Measurements from ENCODE around the gene PPIL3. TPM values are rescaled to one million over a fixed set of nuclear protein-coding genes. Genes with fewer than 3 reads are reported as not detected.

PPIL3 gene
- total and polyA plus RNA-seq, 9 of the 15 experiments (the other 6 are each of a cell fraction or from before 2014, with no cell fraction given) = 22.4 to 66.2 (median 49.0) TPM

- TF ChIP-seq BRF2 (IDR thresholded peaks at IDR 0.05; ENCODE audit: borderline replicate concordance, insufficient read depth, insufficient read length) = no peak
- no peak for TF ChIP-seq FOXO4 (CRISPR knock-in tag; IDR thresholded peaks at IDR 0.05)
- no peak for TF ChIP-seq CTBP1 (IDR thresholded peaks at IDR 0.05; ENCODE audit: borderline replicate concordance)
- no peak for TF ChIP-seq U2AF2 (optimal IDR thresholded peaks at IDR 0.05; ENCODE audit: low read depth, low read length)
- no peak for TF ChIP-seq GMEB1 (CRISPR knock-in tag; IDR thresholded peaks at IDR 0.05)
These were observed 49.4 kb downstream of the PPIL3 start (continued) for GRCh38 chr2:200839513-200839912.

- no peaks in the 10 kb centered on the region for H4K20me1 ChIP-seq (replicated peaks; ENCODE audit: control insufficient read depth, insufficient read depth, low read length)
- no peaks in the 10 kb centered on the region for H3K27me3 ChIP-seq (ENCODE audit: control insufficient read depth in 2 of 2, insufficient read depth in 2 of 2, low read length in 2 of 2)
- ATAC-seq (no peak), FAIRE-seq (no peak), DNase-seq (ENCODE audit: extremely low read depth in 1 of 4, low spot score in 3 of 4) (no peak)
- no peaks in the 10 kb centered on the region for H3K36me3 ChIP-seq (ENCODE audit: control insufficient read depth, insufficient read depth, low read length)
- no peak overlapping the region for H3K9ac ChIP-seq (ENCODE audit: insufficient read depth in 1 of 2, low read depth in 2 of 2, low read length in 2 of 2)
- H3K4me3 ChIP-seq = no peak overlapping the region
- no peak overlapping the region for H3K27ac ChIP-seq (ENCODE audit: extremely low read depth, low read depth, low read length)
- no peak overlapping the region for H2AFZ ChIP-seq (ENCODE audit: low read depth, low read length)
- no peaks in the 10 kb centered on the region for H3K79me2 ChIP-seq (ENCODE audit: control insufficient read depth, insufficient read depth, low read length)
- intact Hi-C loops (cut with micrococcal nuclease) (no loop called here), in situ Hi-C loops (cut with MboI) (no loop called here)
- no TSS peak for BruUV-seq (replicated peaks)
- no peaks in the 10 kb centered on the region for H3K4me1 ChIP-seq (replicated peaks in 1 of 2; ENCODE audit: control insufficient read depth in 2 of 2, insufficient read depth in 2 of 2, low read length in 2 of 2)
- 20% methylated on average over 4 of the region's 4 CpGs for WGBS (ENCODE audit: insufficient coverage, low coverage, missing lambda C conversion rate)
- H3K4me2 ChIP-seq (ENCODE audit: insufficient read depth, low read length) = no peak overlapping the region
- POLR2A ChIA-PET = no interaction called here
- no peaks in the 10 kb centered on the region for H3K9me1 ChIP-seq (ENCODE audit: control insufficient read depth, insufficient read depth, low read length)
- CTCF ChIA-PET (ENCODE audit: low intra/inter-chr PET ratio) = interaction anchor here (0.6 kb wide), 1 partner anchor 46 kb away, joined by 3 read pairs; no protein-coding TSS in a partner anchor
- H3K9me3 ChIP-seq (replicated peaks; ENCODE audit: control insufficient read depth, insufficient read depth, low read depth, low read length) = 0 out of 2 replicates have a peak, but pooled peaks cover 4% of the 10 kb centered on the region
- TF ChIP-seq PYGO2 (tag; IDR thresholded peaks at IDR 0.05) (no peak), HNRNPL (IDR thresholded peaks at IDR 0.05; ENCODE audit: low read depth, low read length) (no peak), E2F8 (IDR thresholded peaks at IDR 0.05; ENCODE audit: low read depth, partially characterized antibody) (no peak), TAF15 (IDR thresholded peaks at IDR 0.05; ENCODE audit: low read depth, low read length) (no peak), CBX3 (IDR thresholded peaks at IDR 0.05; ENCODE audit: borderline replicate concordance in 1 of 2, low read length in 2 of 2) (no peak), ELF4 (CRISPR knock-in tag; IDR thresholded peaks at IDR 0.05) (no peak)
These were observed 54.2 kb downstream of the PPIL3 start for GRCh38 chr2:200834701-200835100.
